SK-N-SH (cell line): ENCODE data around the gene MADCAM1. TPM values are rescaled to one million over a fixed set of nuclear protein-coding genes. Genes with fewer than 3 reads are reported as not detected.

ENCODE experiments used
- CTCF ChIA-PET: fragments of 300-600, 350-600 bp; formaldehyde crosslinking; extraction: SDS; loops from one replicate; lab custom pipeline; 2021; lab: Yijun Ruan, JAX
- POLR2A ChIA-PET: fragments of 350-600 bp; sonication (Branson Sonifier 250); formaldehyde crosslinking; extraction: SDS; loops from one replicate; lab custom pipeline; 2020; ENCODE audit warnings: antibody characterized with exemption, inconsistent platforms; lab: Yijun Ruan, JAX
- DNase-seq: peaks from one replicate; pipeline ENCODE4 v3.0.0; 2012
- H2AFZ ChIP-seq: fragments of 200-600 bp; sonication (generic); 2 replicates; pipeline ENCODE4 v1.8.1; 2016; ENCODE audit warnings: antibody characterized with exemption, mild to moderate bottlenecking, low read depth
- H3F3A ChIP-seq: fragments of 200-600 bp; sonication (generic); replicated peaks from 2 replicates; pipeline ENCODE3; 2016; ENCODE audit warnings: antibody characterized with exemption, mild to moderate bottlenecking; ENCODE audit not compliant: insufficient read depth
- H3K27ac ChIP-seq, 2 experiments: fragments of 200-500 bp in 1 of 2; fragments of 200-600 bp in 1 of 2; sonication (Bioruptor generic) in 1 of 2; sonication (generic), shearing (Covaris generic) in 1 of 2; 2 replicates each; pipeline versions ENCODE4 v1.5.1 to v1.6.1; 2014 to 2016; ENCODE audit warnings: low read depth in 2 of 2, inconsistent platforms in 1 of 2, low read length in 1 of 2, mild to moderate bottlenecking in 1 of 2, mixed read lengths in 1 of 2
- H3K27me3 ChIP-seq: fragments of 200-600 bp; sonication (generic), shearing (Covaris generic); 2 replicates; pipeline ENCODE4 v1.6.1; 2016; ENCODE audit warnings: mixed run types; ENCODE audit not compliant: insufficient read depth
- H3K36me3 ChIP-seq, 2 experiments: fragments of 200-500 bp in 1 of 2; fragments of 200-600 bp in 1 of 2; sonication (Bioruptor generic) in 1 of 2; sonication (generic) in 1 of 2; replicated peaks in 1 of 2; 2 replicates each; pipeline versions ENCODE3 to v1.5.1; 2014 to 2016; ENCODE audit warnings: low read length in 1 of 2, mild to moderate bottlenecking in 1 of 2; ENCODE audit not compliant: insufficient read depth in 2 of 2, control insufficient read depth in 1 of 2
- H3K4me1 ChIP-seq, 2 experiments: fragments of 200-500 bp in 1 of 2; fragments of 200-600 bp in 1 of 2; sonication (Bioruptor generic) in 1 of 2; sonication (generic), shearing (Covaris generic) in 1 of 2; 2 replicates each; pipeline versions ENCODE4 v1.5.1 to v1.6.1; 2014 to 2016; ENCODE audit warnings: low read depth in 1 of 2, low read length in 1 of 2, mixed run types in 1 of 2; ENCODE audit not compliant: insufficient read depth in 2 of 2, control insufficient read depth in 1 of 2
- H3K4me2 ChIP-seq: fragments of 200-600 bp; sonication (generic), shearing (Covaris generic); 2 replicates; pipeline ENCODE4 v1.6.1; 2017; ENCODE audit warnings: mixed run types
- H3K4me3 ChIP-seq, 2 experiments: fragments of 200-500 bp in 1 of 2; fragments of 200-600 bp in 1 of 2; sonication (Bioruptor generic) in 1 of 2; sonication (generic), shearing (Covaris generic) in 1 of 2; 2 replicates each; pipeline versions ENCODE4 v1.5.1 to v1.8.1; 2014 to 2016; ENCODE audit warnings: low read depth in 2 of 2, inconsistent platforms in 1 of 2, low read length in 1 of 2, mild to moderate bottlenecking in 1 of 2, mixed read lengths in 1 of 2, moderate library complexity in 1 of 2
- H3K79me2 ChIP-seq: fragments of 200-600 bp; sonication (generic); 2 replicates; pipeline ENCODE4 v1.8.1; 2017; ENCODE audit warnings: mild to moderate bottlenecking; ENCODE audit not compliant: insufficient read depth
- H3K9ac ChIP-seq: fragments of 200-600 bp; sonication (generic); 2 replicates; pipeline ENCODE4 v1.6.1; 2017; ENCODE audit warnings: mixed run types
- H3K9me2 ChIP-seq: fragments of 200-600 bp; sonication (generic); 2 replicates; pipeline ENCODE4 v1.6.1; 2017; ENCODE audit warnings: mixed run types
- H3K9me3 ChIP-seq: fragments of 200-600 bp; sonication (generic); 2 replicates; pipeline ENCODE4 v1.6.1; 2017; ENCODE audit warnings: mixed run types, mild to moderate bottlenecking, moderate library complexity
- H4K20me1 ChIP-seq: fragments of 200-600 bp; sonication (generic); 2 replicates; pipeline ENCODE4 v1.6.1; 2017; ENCODE audit warnings: mild to moderate bottlenecking, mixed run types; ENCODE audit not compliant: insufficient read depth
- CTCF ChIP-seq: fragments of 200-600 bp; sonication (generic); IDR thresholded peaks from 2 replicates; pipeline ENCODE4 v1.6.1; 2017; ENCODE audit warnings: antibody characterized with exemption, mild to moderate bottlenecking, moderate library complexity
- EZH2phosphoT487 ChIP-seq: fragments of 200-600 bp; sonication (generic); IDR thresholded peaks from 2 replicates; pipeline ENCODE4 v1.6.1; 2017; ENCODE audit warnings: low read depth, mixed run types, mild to moderate bottlenecking, antibody characterized with exemption, moderate library complexity, borderline replicate concordance
- FOSL2 ChIP-seq: IDR thresholded peaks from 2 replicates; pipeline ENCODE4 v1.4.0; 2012; ENCODE audit warnings: low read depth, mild to moderate bottlenecking, moderate library complexity, borderline replicate concordance
- FOXJ3 ChIP-seq: sonication (generic); formaldehyde crosslinking; IDR thresholded peaks from 2 replicates; pipeline ENCODE4 v1.5.1; 2020; ENCODE audit warnings: mild to moderate bottlenecking, missing genetic modification reagents
- FOXM1 ChIP-seq: IDR thresholded peaks from 2 replicates; pipeline ENCODE4 v1.4.0; 2012; ENCODE audit warnings: low read depth, mild to moderate bottlenecking
- IRF3 ChIP-seq: fragments of 150-350 bp; IDR thresholded peaks from 2 replicates; pipeline ENCODE4 v1.6.1; 2016; ENCODE audit warnings: mild to moderate bottlenecking, low read depth, low read length
- JUND ChIP-seq: IDR thresholded peaks from 2 replicates; pipeline ENCODE4 v1.4.0; 2012
- MEF2A ChIP-seq: IDR thresholded peaks from 2 replicates; pipeline ENCODE4 v1.4.0; 2012; ENCODE audit warnings: low read depth, borderline replicate concordance
- PBX3 ChIP-seq: IDR thresholded peaks from 2 replicates; pipeline ENCODE4; 2012
- POLR2AphosphoS5 ChIP-seq: IDR thresholded peaks from 2 replicates; pipeline ENCODE4 v1.6.1; 2012; ENCODE audit warnings: low read depth, low read length
- RAD21 ChIP-seq: IDR thresholded peaks from 2 replicates; pipeline ENCODE4 v1.6.1; 2012; ENCODE audit warnings: mild to moderate bottlenecking, low read length
- RCOR1 ChIP-seq: fragments of 150-350 bp; IDR thresholded peaks from 2 replicates; pipeline ENCODE4 v1.6.1; 2017; ENCODE audit warnings: antibody characterized with exemption, low read length
- RXRA ChIP-seq: IDR thresholded peaks from 2 replicates; pipeline ENCODE4 v1.4.0; 2012; ENCODE audit warnings: low read depth, mild to moderate bottlenecking, borderline replicate concordance
- SIN3A ChIP-seq: IDR thresholded peaks from 2 replicates; pipeline ENCODE4 v1.6.1; 2012; ENCODE audit warnings: low read depth, mild to moderate bottlenecking, low read length, moderate library complexity, borderline replicate concordance
- SMC3 ChIP-seq: IDR thresholded peaks from 2 replicates; pipeline ENCODE4 v1.6.1; 2012; ENCODE audit warnings: low read depth, low read length, improper control_type of control experiment
- TAF1 ChIP-seq: IDR thresholded peaks from 2 replicates; pipeline ENCODE4 v1.6.1; 2012; ENCODE audit warnings: low read depth, mild to moderate bottlenecking, low read length, moderate library complexity, borderline replicate concordance
- USF1 ChIP-seq: IDR thresholded peaks from 2 replicates; pipeline ENCODE4 v1.4.0; 2012; ENCODE audit warnings: low read depth, borderline replicate concordance
- YY1 ChIP-seq: IDR thresholded peaks from 2 replicates; pipeline ENCODE4 v1.4.0; 2012; ENCODE audit warnings: low read depth, mild to moderate bottlenecking
- WGBS: methylation state at CpG from one replicate; pipeline ENCODE4 v1.1.6; 2017; ENCODE audit warnings: low lambda C conversion rate; 5-methylcytosine and 5-hydroxymethylcytosine counted together
- polyA plus RNA-seq, 3 experiments: library from polyadenylated mRNA; depleted of rRNA; stranded (reverse); fragments of >200 nt; gene quantifications; 2 replicates each; pipeline ENCODE4 v1.2.3, GENCODE V29; 2012

Gene MADCAM1
- polyA plus RNA-seq, 1 of the 3 experiments (the other 2 are of a cell fraction), result 0.81 TPM

- H4K20me1 ChIP-seq, result no peaks in the 10 kb centered on the region
- no peaks in the 10 kb centered on the region for H3K27me3 ChIP-seq
- H3K9me3 ChIP-seq, result no peaks in the 10 kb centered on the region
- no peak overlapping the region for H3K4me3 ChIP-seq
- ChIA-PET POLR2A (interaction anchor here (0.6 kb wide), 1 partner anchor 83 kb away, joined by 3 read pairs; no protein-coding TSS in a partner anchor), CTCF (interaction anchor here (1.1 to 2.1 kb wide), 6 partner anchors 10 to 95 kb away, joined by 3 to 5 read pairs (median 4); no protein-coding TSS in a partner anchor)
- H3K9me2 ChIP-seq, result no peaks in the 10 kb centered on the region
- H3K36me3 ChIP-seq, result no peaks in the 10 kb centered on the region
- H3K4me1 ChIP-seq, result peaks cover 0 to 17% of the 10 kb centered on the region in 2 experiments; a peak in 1 of 4 replicates
- no peak overlapping the region for H3K9ac ChIP-seq
- H3F3A ChIP-seq, result peaks cover 24% of the 10 kb centered on the region
- no peak overlapping the region for H3K4me2 ChIP-seq
- no peak for TF ChIP-seq TAF1
- no peak for TF ChIP-seq FOSL2
- TF ChIP-seq USF1, result no peak
- TF ChIP-seq SMC3, result no peak
- no peak for TF ChIP-seq IRF3
- TF ChIP-seq RAD21, result no peak
- no peak for TF ChIP-seq SIN3A
- TF ChIP-seq PBX3, result no peak
- no peak for TF ChIP-seq YY1
- TF ChIP-seq EZH2phosphoT487, result no peak
- TF ChIP-seq JUND, result no peak
- no peak for TF ChIP-seq CTCF
- TF ChIP-seq POLR2AphosphoS5, result no peak
- TF ChIP-seq RCOR1, result no peak
- TF ChIP-seq FOXM1, result no peak
- TF ChIP-seq FOXJ3 (CRISPR knock-in tag), result no peak
- no peak for TF ChIP-seq MEF2A
- no peak for TF ChIP-seq RXRA
- no peak overlapping the region for H3K27ac ChIP-seq
- no peak for DNase-seq
- H2AFZ ChIP-seq, result no peak overlapping the region
- no peaks in the 10 kb centered on the region for H3K79me2 ChIP-seq
- WGBS, result 76% methylated on average over 13 of the region's 14 CpGs
These were observed 17.3 kb upstream of the MADCAM1 start for GRCh38 chr19:478976-479375.
